GM12865 (cell line): ENCODE results near the gene KSR1.
"Not testable (repeated sequence)": the region's sequence is repeated elsewhere in the genome, so short reads cannot be mapped to it uniquely, and the experiment has no call there.

Source experiments
- DNase-seq: peaks from one replicate; pipeline ENCODE4 v3.0.0; 2010; ENCODE audit warnings: low read depth
- H3K4me3 ChIP-seq: 2 replicates; pipeline ENCODE4 v1.5.1; 2011; ENCODE audit warnings: mild to moderate bottlenecking, low read depth, low read length, control low read depth
- TF ChIP-seq, protein P1 (sequence below): IDR thresholded peaks from 2 replicates; pipeline ENCODE4 v1.5.1; 2011; ENCODE audit warnings: low read length, control low read depth, low read depth, inconsistent platforms; ENCODE audit not compliant: insufficient read depth; ENCODE audit errors: missing control alignments

The KSR1 gene

DNA sequence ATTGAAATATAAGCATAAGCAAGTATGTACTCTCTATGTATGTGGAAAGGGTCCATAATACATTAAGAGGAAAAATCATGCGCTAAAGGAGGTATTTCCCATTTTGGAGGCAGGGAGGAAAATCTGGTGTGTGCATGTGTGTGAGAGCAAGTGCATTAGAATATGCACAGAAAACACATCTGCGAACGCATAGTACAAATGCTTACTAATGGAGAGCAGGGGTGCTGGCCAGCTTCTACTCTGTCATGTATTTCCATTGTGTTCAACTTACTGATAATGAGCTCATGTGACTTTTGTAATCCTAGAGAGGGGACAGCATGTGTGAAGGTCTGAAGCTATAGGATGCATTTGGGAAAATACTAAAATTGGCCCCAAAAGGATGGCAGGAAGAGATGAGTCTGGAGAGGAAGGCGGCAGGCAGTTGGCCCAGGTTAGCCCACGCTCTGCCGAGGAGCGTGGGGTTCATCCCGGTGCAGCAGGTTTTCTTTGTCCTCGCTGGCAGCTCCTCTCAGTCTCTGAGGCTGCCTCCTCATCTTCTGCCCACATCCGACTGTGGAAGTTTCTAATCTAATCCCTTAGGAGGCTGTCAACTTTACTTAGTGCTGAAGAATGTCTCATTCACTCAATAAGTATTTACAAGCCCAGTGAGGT, 17.8 kb upstream of the KSR1 start:
- DNase-seq: no peak
- TF ChIP-seq, protein P1, sequence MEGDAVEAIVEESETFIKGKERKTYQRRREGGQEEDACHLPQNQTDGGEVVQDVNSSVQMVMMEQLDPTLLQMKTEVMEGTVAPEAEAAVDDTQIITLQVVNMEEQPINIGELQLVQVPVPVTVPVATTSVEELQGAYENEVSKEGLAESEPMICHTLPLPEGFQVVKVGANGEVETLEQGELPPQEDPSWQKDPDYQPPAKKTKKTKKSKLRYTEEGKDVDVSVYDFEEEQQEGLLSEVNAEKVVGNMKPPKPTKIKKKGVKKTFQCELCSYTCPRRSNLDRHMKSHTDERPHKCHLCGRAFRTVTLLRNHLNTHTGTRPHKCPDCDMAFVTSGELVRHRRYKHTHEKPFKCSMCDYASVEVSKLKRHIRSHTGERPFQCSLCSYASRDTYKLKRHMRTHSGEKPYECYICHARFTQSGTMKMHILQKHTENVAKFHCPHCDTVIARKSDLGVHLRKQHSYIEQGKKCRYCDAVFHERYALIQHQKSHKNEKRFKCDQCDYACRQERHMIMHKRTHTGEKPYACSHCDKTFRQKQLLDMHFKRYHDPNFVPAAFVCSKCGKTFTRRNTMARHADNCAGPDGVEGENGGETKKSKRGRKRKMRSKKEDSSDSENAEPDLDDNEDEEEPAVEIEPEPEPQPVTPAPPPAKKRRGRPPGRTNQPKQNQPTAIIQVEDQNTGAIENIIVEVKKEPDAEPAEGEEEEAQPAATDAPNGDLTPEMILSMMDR: no peak
- no peak overlapping the region for H3K4me3 ChIP-seq

DNA sequence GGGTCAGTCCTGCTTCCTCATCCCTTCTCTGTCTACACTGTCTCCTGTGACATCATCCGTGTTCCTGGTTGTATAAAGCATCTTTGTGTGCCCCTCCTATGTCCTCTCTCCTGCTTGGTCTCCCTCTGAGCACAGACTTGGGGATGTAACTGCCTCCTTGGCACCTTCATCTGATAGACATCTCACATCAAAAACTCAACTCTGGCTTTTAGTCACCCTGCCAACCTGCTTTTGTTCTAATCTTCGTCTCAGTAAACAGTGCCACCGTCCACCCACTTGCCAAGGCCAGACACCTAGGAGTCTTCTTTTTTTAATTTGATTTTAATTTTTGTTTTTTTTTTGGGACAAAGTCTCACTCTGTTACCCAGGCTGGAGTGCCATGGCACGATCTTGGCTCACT, 16.9 kb upstream of the KSR1 start:
- no peak for DNase-seq
- TF ChIP-seq, protein P1: no peak
- no peak overlapping the region for H3K4me3 ChIP-seq

DNA sequence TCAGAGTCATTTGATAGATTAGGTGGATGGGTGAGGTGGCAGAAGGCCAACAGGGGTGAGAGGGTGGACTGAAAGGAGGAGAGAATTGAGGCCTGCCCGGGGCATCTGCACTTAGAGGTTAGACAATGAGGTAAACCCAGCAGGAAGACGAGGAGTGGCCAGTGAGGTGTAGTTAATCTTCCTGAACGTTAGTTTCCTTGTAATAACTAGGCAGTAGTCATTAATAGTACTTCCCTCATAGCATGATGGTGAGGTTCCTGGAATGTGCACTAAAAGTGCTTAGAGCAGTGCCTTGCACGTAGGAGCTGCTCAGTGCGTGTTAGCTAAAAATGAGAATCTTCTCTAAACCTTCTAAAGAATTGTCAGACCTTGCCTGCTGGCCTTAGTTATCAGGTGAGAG, 13.5 kb upstream of the KSR1 start:
- H3K4me3 ChIP-seq: no peak overlapping the region
- no peak for DNase-seq
- TF ChIP-seq, protein P1: no peak

DNA sequence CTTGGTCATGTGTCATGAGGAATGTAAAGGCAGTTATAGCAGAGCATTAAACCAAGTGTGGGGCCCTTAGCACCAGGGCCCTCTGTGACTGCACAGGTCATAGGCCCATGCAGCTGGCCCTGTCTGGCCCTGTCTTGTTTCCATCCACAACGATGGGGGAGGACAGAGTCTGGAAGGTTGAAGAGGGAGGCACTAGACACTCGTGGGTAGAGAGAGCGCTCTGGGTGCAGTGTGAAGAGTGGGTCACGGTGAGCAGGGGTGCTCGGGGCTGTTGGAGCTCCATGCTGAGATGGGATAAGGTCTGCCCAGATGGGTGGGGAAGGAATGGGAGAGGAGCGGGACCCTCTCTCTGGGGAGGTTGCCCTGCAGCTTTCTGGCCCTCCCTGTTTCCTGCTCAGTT, 12.8 kb upstream of the KSR1 start:
- no peak for DNase-seq
- TF ChIP-seq, protein P1: no peak

DNA sequence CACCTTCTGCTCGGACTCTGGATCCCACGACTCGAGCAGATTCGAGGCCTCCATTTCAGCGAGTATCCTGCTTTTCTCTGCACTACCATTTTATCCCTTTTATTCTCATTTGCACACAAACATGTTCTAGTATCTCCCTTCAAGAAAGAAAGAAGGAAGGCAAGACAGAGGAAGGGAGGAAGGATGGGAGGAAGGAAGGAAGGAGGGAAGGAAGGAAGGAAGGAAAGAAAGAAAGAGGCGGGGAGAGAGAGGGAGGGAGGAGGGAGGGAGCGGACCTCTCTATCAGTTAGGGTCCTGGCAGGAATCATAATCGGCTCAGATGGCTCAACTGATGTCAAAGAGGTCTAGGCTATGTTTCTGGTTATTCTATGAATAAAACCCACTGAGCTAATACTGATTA, 10.3 kb upstream of the KSR1 start:
- no peak for DNase-seq
- TF ChIP-seq, protein P1: no peak
- H3K4me3 ChIP-seq: no peak overlapping the region

More for the DNA sequence above, 12.8 kb upstream of the KSR1 start:
- no peak overlapping the region for H3K4me3 ChIP-seq

DNA sequence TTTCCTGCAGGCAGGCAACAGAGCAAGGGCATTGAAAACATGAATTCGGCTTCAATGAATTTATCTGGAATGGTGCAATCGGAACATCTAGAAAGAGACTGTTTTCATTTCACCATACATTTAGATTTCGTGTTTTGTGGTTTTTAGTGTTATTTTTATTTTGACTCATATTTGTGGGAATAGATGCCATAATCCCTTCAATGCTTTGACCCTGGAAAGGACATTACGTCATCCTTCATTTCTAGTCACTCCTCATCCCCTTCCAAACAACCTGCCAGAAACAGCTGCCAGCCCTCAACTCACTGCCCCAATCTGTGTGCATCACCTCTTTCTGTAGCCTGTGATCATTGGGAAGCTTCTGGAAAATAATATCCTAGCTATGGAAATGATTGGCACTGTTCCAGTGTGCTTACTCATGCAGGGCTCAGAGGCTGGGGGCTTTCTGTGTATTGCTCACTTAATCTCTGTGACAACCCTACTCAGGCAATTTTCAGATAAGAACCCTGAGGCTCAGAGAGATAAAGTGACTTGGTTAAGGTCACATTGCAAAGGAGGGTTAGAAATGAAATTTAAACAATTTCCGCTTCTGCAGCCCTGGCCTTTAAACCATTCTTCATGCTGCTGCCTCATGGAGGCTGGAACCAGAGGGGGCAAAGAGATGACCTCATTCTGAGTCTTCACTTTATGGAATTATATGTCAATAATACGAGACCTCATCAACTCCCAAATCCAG, 9.5 kb upstream of the KSR1 start:
- TF ChIP-seq, protein P1: no peak
- no peak overlapping the region for H3K4me3 ChIP-seq
- DNase-seq: no peak

DNA sequence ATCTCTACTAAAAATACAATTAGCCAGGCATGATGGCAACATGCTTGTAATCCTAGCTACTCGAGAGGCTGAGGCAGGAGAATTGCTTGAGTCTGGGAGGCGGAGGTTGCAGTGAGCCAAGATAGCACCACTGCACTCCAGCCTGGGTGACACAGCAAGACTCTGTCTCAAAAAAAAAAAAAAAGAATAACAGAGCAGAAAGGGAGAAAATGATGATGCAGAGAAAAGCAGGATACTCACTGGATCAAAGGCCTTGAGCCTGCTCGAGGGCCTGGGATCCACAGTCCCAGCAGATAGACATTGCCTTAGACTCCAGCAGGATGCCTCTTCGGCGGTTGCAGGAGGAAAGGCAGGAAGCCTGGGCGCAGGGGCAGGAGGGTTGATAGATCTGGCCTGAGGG, 7.7 kb upstream of the KSR1 start:
- DNase-seq, H3K4me3 ChIP-seq: not testable (repeated sequence)
